ENCODE data around the gene GNA12.
A peak's percentile ranks its signal among the peaks of the same experiment; 100 is the strongest.
"Not testable (repeated sequence)": the region's sequence is repeated elsewhere in the genome, so short reads cannot be mapped to it uniquely, and the experiment has no call there.

The GNA12 gene

DNA sequence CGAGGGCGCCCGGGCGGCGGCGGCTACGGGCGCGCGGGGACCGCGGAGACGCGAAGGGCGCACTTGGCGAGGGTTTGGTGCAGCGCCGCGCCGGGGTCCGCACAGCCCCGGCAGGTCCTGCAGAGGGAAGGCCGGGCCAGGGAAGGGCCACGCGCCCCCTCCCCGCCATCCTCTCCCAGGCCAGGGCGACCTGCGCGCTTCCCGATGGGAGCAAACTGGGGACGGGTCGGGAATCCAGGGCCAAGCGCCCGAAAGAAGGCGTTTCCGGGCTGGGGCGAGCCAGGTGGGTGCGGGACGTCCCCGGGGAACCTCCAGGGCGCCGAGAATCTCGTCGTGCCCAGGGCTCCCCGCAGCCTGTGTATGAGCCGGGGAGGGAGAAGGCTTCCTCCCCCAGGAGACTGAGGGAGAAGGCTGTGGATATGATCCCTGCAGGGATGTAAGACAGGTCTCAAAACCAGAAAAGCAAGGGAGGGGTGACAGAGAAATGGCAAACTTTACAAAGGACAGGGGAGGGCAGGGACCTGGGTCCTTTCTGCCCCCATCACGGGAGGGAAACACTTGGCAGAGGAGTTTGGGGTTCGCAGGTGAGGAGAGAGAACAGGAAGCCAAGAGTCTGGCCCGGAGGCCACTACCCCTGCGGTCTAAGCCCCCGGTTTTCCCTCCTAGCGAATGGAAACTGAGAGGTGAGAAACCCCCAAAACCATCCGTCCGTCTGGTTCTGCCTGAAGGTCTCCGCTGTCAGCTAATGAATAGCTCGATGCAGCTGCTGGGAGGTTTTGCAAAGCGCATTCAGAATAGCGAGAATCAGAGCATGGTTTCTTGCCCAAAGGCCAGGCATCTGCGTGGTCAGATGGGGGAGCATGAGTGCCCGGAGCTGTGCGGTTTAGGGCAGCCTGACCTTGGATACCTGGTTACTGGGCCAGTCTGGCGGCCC is 155.4 kb downstream of the GNA12 start:
- DNase-seq = no peak

DNA sequence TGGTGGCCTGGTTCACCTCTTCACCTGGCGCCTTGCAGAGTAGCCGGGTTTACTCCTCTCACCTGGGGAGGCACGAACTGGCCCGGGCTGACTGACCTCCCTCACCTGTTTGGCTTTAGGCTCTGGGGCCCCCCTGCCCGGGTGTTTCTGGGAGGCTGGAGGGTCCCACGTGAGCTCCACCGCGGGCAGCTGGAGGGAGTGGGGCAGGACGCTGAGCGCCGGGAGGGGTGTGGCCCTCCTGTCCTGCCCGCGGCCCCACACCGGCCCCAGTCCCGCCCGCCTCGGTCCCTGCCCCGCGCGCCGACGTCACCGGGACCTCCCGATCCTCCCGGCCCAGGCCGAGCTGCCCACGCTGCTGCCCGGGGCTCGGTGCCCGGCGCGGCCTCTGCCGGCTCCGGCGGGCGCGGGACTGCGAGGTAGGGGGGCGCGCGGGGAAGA is 156.2 kb downstream of the GNA12 start, which contains the start of gene AMZ1:
AMZ1 (plus strand) TSS at position 322 of the 438 bp plus-strand sequence. CDS start 12,250 bp downstream, outside the sequence.
- no peak for DNase-seq

- DNase-seq = no peak
Observed at GRCh38 chr7:2687338-2687869, 156.7 kb downstream of the GNA12 start.

GRCh38 chr7:2686101-2686500 is 158.0 kb downstream of the GNA12 start:
- DNase-seq = no peak

GRCh38 chr7:2684501-2684900 is 159.6 kb downstream of the GNA12 start:
- no peak for DNase-seq

GRCh38 chr7:2681929-2682799 is 161.9 kb downstream of the GNA12 start:
- no peak for DNase-seq

DNA sequence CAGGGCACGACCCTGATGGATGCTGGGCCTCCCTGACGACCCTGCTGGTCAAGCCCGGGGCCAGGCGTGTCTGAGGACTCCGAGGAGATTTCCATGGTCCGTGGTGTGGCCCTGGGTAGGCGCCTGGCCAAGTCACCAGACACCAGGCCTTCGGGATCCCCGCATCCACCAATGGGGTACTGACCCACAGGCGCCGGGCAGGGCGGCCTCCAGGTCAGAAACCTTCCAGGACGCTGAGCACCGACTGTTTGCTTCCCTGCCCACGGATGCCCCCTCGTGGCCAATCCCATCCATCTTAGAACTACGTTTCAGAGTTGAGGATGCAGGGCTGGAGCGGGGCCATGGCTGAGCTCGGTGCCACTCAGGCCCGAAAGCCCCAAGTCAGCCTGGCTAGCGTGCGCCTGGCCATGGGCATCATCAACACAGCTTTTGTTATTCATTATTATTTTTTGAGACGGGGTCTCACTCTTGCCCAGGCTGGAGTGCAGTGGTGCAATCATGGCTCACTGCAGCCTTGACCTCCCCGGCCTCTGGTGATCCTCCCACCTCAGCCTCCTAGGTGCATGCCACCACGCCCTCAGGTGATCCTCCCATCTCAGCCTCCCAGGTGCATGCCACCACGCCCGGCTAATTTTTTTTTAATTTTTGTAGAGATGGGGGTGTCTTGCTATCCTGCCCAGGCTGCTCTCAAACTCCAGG is 163.2 kb downstream of the GNA12 start:
- peak; percentile 46 for DNase-seq

DNA sequence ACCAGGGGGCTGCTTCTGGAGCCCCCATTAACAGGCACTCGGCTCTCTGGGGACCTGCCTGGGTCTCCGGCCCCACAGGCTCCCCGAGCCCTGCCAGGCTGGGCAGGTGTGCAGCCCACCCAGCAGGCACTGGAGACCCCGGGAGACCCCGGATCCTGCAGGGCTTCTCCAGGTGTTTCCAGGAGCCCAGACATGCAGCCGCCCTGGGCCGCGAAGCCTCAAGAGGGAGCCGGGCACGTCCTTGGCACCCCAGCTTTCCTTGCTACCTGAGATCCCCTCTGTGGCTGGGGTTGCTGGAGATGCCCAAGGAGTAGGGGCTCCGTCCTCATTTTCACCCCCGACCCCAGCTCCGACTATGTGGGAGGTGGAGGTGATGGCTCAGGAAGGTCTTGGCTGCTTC is 163.9 kb downstream of the GNA12 start:
- no peak for DNase-seq

DNA sequence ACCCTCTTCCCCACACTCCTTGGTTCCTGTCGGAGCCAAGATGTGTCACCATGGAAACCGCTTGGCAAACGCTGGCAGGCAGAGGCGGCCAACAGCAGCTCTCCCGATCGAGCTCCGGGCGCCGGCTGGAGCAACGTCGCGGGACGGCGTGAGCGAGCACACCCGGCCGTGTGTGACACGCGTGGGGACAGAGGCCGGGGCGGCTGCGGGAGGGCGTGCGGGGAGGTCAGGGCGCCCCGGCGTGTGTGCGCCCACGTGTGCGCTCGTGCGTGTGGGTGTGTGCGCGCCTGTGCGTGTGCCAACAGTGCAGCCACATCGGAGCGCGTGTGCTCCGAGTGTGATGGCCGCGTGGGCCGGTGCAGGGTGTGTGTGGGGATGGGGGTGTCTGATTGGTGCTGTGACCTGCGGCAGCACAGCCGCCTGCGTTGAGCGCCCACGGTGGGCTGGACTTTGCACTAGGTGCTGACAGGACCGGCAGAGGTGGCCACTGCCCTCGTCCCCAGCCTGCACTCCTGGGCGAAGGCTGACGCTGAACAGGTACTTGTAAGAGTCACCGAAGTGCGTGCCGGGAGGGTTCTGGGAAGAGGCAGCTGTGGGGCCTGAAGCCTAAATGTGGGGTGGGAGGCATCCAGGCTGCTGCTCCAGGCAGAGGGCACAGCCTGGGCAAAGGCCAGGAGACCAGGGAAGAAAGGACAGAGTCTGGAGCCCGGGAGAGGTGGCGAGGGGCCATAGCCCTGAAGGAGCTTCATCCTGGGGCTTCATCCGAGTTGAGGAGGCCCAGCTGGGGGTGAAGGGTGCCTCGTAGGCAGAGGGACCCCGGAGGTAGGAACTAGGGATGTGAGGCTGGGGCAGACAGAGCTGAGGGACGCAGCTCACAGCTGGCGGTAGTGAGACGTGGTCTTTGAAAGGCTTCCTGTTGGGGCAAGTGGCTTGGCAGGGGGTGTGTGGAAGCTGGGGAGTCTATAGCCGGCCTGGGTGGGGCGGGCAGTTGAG is 164.7 kb downstream of the GNA12 start:
- not testable (repeated sequence) for DNase-seq

DNA sequence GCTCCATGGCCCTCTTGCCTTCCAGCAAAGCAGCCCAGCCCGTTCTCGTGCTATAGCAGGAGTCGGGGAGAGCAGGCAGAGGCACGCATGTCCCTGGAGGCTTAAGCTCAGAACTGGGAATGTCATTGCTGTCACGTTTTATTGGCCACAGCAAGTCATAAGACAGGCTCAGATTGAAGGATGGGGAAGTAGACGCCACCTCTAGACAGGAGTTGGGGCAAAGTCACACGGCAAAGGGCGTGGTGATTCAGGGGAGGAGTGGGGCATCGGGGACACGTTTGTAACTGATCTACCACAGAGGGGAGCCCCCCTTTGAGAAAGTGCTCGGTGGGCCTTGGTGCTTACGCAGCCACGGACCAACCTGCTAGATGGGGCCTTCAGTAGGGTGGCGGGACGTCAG is 165.7 kb downstream of the GNA12 start:
- not testable (repeated sequence) for DNase-seq
